ENCODE measurements around the gene NFIC. TPM values are rescaled to one million over a fixed set of nuclear protein-coding genes. Genes with fewer than 3 reads are reported as not detected.

NFIC gene
- total and polyA plus RNA-seq, 10 of the 15 experiments (the other 5 are each of a cell fraction or from before 2014, with no cell fraction given): 0.71 to 53.5 (median 10.2) TPM

- Histone ChIP-seq H3K36me3 (ENCODE audit: control insufficient read depth in 2 of 2, insufficient read depth in 2 of 2, low read length in 1 of 2) (no peaks in the 10 kb centered on the region), H4K20me1 (ENCODE audit: control insufficient read depth, insufficient read depth) (no peaks in the 10 kb centered on the region), H3K4me2 (ENCODE audit: control insufficient read depth, insufficient read depth) (no peak overlapping the region), H3K27me3 (replicated peaks in 1 of 2; ENCODE audit: control insufficient read depth in 2 of 2, insufficient read depth in 2 of 2, low read length in 1 of 2) (no peaks in the 10 kb centered on the region; a peak in 1 of 4 replicates), H3K9me3 (replicated peaks; ENCODE audit: control insufficient read depth, insufficient read depth, low read length) (no peaks in the 10 kb centered on the region), H3K9ac (ENCODE audit: control insufficient read depth, insufficient read depth, low read length) (no peak overlapping the region), H2AFZ (ENCODE audit: control insufficient read depth, low read depth, low read length) (no peak overlapping the region), H3K4me3 (no peak overlapping the region), H3K27ac (ENCODE audit: control insufficient read depth, insufficient read depth) (no peak overlapping the region), H3K4me1 (ENCODE audit: control insufficient read depth, insufficient read depth, low read length) (peaks cover 10% of the 10 kb centered on the region), H3K79me2 (ENCODE audit: control insufficient read depth, insufficient read depth, low read length) (no peaks in the 10 kb centered on the region)
- DNase-seq (ENCODE audit: low read depth, low spot score): no peak
- WGBS (ENCODE audit: insufficient coverage, insufficient replicate concordance, low lambda C conversion rate, missing lambda C conversion rate): 30% methylated on average over 5 of the region's 5 CpGs
- no peak for ATAC-seq
- ChIA-PET RAD21 (ENCODE audit: unreplicated experiment) (no interaction called here), SMC1A (ENCODE audit: uncharacterized antibody, unreplicated experiment) (interaction anchor here (0.6 to 1.0 kb wide), 2 partner anchors 66 to 76 kb away, joined by 3 to 4 read pairs; no protein-coding TSS in a partner anchor), POLR2A (interaction anchor here (1.1 kb wide), 1 partner anchor 76 kb away, joined by 4 read pairs; no protein-coding TSS in a partner anchor), CTCF (interaction anchor here (0.7 to 2.6 kb wide), 3 partner anchors 11 to 76 kb away, joined by 3 to 14 read pairs (median 3); no protein-coding TSS in a partner anchor)
- BruUV-seq (replicated peaks): no TSS peak
- no peak for FAIRE-seq
- in situ Hi-C loops (cut with MboI) (loop anchor here (25.0 kb wide), 1 partner anchor 1491 kb away; the partner anchor contains the start of gene KLF16), intact Hi-C loops (cut with micrococcal nuclease; ENCODE audit: unreplicated experiment) (no loop called here)
- TF ChIP-seq, protein P1, sequence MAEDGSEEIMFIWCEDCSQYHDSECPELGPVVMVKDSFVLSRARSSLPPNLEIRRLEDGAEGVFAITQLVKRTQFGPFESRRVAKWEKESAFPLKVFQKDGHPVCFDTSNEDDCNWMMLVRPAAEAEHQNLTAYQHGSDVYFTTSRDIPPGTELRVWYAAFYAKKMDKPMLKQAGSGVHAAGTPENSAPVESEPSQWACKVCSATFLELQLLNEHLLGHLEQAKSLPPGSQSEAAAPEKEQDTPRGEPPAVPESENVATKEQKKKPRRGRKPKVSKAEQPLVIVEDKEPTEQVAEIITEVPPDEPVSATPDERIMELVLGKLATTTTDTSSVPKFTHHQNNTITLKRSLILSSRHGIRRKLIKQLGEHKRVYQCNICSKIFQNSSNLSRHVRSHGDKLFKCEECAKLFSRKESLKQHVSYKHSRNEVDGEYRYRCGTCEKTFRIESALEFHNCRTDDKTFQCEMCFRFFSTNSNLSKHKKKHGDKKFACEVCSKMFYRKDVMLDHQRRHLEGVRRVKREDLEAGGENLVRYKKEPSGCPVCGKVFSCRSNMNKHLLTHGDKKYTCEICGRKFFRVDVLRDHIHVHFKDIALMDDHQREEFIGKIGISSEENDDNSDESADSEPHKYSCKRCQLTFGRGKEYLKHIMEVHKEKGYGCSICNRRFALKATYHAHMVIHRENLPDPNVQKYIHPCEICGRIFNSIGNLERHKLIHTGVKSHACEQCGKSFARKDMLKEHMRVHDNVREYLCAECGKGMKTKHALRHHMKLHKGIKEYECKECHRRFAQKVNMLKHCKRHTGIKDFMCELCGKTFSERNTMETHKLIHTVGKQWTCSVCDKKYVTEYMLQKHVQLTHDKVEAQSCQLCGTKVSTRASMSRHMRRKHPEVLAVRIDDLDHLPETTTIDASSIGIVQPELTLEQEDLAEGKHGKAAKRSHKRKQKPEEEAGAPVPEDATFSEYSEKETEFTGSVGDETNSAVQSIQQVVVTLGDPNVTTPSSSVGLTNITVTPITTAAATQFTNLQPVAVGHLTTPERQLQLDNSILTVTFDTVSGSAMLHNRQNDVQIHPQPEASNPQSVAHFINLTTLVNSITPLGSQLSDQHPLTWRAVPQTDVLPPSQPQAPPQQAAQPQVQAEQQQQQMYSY (CRISPR knock-in tag; IDR thresholded peaks at IDR 0.05): no peak
- TF ChIP-seq SMAD5 (IDR thresholded peaks at IDR 0.05; ENCODE audit: low read depth) (no peak), SIN3A (IDR thresholded peaks at IDR 0.05; ENCODE audit: low read depth, low read length) (no peak), MYC (IDR thresholded peaks at IDR 0.05; ENCODE audit: insufficient read depth, insufficient read length, insufficient replicate concordance, low read length, severe bottlenecking) (no peak), JUNB (IDR thresholded peaks at IDR 0.05) (no peak), RUNX3 (IDR thresholded peaks at IDR 0.05; ENCODE audit: low read length) (no peak), WRNIP1 (IDR thresholded peaks at IDR 0.05; ENCODE audit: borderline replicate concordance, low read depth, low read length) (no peak), CUX1 (IDR thresholded peaks at IDR 0.05; ENCODE audit: insufficient replicate concordance, low read depth, low read length) (no peak), ETV6 (conservative IDR thresholded peaks at IDR 0.05 in 1 of 2, IDR thresholded peaks at IDR 0.05 in 1 of 2; ENCODE audit: borderline replicate concordance in 1 of 2, low read depth in 1 of 2) (no peak), BRCA1 (IDR thresholded peaks at IDR 0.05; ENCODE audit: low read depth, low read length) (no peak), TCF3 (IDR thresholded peaks at IDR 0.05; ENCODE audit: borderline replicate concordance, insufficient read depth, low read depth, low read length) (no peak), BHLHE40 (IDR thresholded peaks at IDR 0.05; ENCODE audit: borderline replicate concordance in 1 of 2, low read depth in 2 of 2, low read length in 1 of 2) (no peak), IKZF1 (conservative IDR thresholded peaks at IDR 0.05) (no peak), SMAD1 (IDR thresholded peaks at IDR 0.05; ENCODE audit: low read depth, partially characterized antibody) (no peak), CBFB (IDR thresholded peaks at IDR 0.05; ENCODE audit: low read depth) (no peak), BMI1 (IDR thresholded peaks at IDR 0.05; ENCODE audit: borderline replicate concordance) (no peak)
Measured at GRCh38 chr19:3353493-3353892, 12.9 kb upstream of the NFIC start.
